Activated gamma-delta T cell (primary cell): ENCODE measurements around the gene GOLGB1.

Source experiments
- DNase-seq: peaks from one replicate; lab custom pipeline; 2025; lab: John Stamatoyannopoulos, UW

GOLGB1 gene

DNA sequence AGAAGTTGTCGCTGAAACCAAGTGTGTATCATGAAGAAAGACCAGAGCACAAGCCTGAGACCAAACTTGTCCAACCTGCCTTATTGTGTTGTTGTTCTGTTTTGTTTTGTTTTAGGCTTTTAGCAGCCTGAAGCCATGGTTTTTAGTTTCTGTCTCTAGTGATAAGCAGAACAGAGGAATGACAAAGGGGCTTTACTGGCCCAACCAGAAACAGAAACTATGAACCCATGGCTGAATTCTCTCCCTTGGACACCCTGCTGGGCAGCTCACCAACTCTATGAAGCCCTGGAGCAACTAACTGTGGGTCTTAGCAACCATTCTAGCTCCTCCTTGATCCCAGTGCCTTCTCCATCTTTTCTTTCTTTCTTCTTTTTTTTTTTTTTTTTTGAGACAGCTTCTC, 119.2 kb downstream of the GOLGB1 start:
- DNase-seq, result no peak

DNA sequence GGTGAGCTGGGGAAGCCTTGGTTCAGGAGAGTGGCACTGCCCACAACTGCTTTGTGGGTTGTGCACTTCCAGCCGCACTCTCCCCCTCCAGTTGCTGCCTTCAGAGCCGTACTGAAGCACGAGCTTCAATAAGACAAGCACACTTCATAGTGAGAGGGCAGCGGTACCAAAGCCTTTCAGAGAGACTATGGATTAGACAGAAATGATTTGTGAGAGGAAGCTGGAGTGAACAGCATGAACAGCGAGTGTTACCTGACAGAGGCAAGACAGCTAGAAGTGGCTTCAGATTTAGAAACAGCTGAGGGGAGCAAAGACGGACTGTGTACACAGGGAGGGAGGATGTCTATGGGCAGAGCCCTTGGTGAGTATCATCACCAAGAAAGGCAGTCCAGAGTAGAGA, 119.9 kb downstream of the GOLGB1 start:
- DNase-seq, result no peak

GRCh38 chr3:121627622-121628021, 121.9 kb downstream of the GOLGB1 start:
- DNase-seq, result no peak

DNA sequence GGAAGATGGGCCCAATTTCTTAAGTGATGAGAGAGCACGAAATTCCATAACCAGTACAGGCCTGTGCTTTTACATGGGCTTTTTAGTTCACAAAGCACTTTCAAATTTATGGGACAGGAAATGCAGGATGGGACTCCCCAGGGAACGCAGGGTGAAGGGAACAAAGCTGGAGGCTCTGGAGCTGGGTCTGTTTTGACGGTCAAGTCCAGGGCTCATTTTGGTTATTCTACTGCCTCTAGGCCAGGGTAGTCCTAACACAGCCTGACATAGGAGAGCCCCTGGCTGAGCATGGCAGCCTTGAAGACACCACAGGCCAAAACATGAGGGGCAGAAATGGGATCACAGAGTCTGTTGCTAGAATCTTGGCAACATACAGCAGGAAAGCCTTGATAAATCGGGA, 122.3 kb downstream of the GOLGB1 start:
- DNase-seq, result no peak

- no peak for DNase-seq
These were observed 123.0 kb downstream of the GOLGB1 start for GRCh38 chr3:121626495-121626894.

GRCh38 chr3:121624147-121624899, 125.2 kb downstream of the GOLGB1 start:
- DNase-seq, result no peak

- DNase-seq, result no peak
These were observed 128.1 kb downstream of the GOLGB1 start for GRCh38 chr3:121621491-121621890.

DNA sequence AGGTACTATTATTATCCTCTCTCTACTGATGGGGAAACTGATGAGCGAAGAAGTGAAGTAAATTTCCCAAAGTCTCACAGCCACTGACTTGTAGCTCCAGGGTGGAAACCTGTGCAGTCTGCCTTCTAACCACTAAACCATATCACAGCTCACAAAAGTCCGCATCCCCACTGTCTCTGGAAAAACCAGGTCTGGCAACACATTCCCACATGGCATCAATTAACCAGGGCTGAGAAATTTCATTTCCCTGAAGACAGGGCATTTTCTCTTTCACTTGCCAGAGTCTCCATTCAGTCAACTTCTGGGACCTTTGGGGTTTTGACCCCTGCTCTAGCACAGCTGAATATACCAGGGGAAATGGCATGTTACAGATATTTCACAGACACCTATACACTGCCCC, 129.8 kb downstream of the GOLGB1 start:
- no peak for DNase-seq
